SK-N-SH (cell line): ENCODE results near the gene ATCAY. TPM values are rescaled to one million over a fixed set of nuclear protein-coding genes. Genes with fewer than 3 reads are reported as not detected.

Experiments used
- CTCF ChIA-PET: fragments of 300-600, 350-600 bp; formaldehyde crosslinking; extraction: SDS; loops from one replicate; lab custom pipeline; 2021; lab: Yijun Ruan, JAX
- POLR2A ChIA-PET: fragments of 350-600 bp; sonication (Branson Sonifier 250); formaldehyde crosslinking; extraction: SDS; loops from one replicate; lab custom pipeline; 2020; ENCODE audit warnings: antibody characterized with exemption, inconsistent platforms; lab: Yijun Ruan, JAX
- DNase-seq: peaks from one replicate; pipeline ENCODE4 v3.0.0; 2012
- H2AFZ ChIP-seq: fragments of 200-600 bp; sonication (generic); 2 replicates; pipeline ENCODE4 v1.8.1; 2016; ENCODE audit warnings: antibody characterized with exemption, mild to moderate bottlenecking, low read depth
- H3F3A ChIP-seq: fragments of 200-600 bp; sonication (generic); replicated peaks from 2 replicates; pipeline ENCODE3; 2016; ENCODE audit warnings: antibody characterized with exemption, mild to moderate bottlenecking; ENCODE audit not compliant: insufficient read depth
- H3K27ac ChIP-seq, 2 experiments: fragments of 200-500 bp in 1 of 2; fragments of 200-600 bp in 1 of 2; sonication (Bioruptor generic) in 1 of 2; sonication (generic), shearing (Covaris generic) in 1 of 2; 2 replicates each; pipeline versions ENCODE4 v1.5.1 to v1.6.1; 2014 to 2016; ENCODE audit warnings: low read depth in 2 of 2, inconsistent platforms in 1 of 2, low read length in 1 of 2, mild to moderate bottlenecking in 1 of 2, mixed read lengths in 1 of 2
- H3K27me3 ChIP-seq: fragments of 200-600 bp; sonication (generic), shearing (Covaris generic); 2 replicates; pipeline ENCODE4 v1.6.1; 2016; ENCODE audit warnings: mixed run types; ENCODE audit not compliant: insufficient read depth
- H3K36me3 ChIP-seq, 2 experiments: fragments of 200-500 bp in 1 of 2; fragments of 200-600 bp in 1 of 2; sonication (Bioruptor generic) in 1 of 2; sonication (generic) in 1 of 2; replicated peaks in 1 of 2; 2 replicates each; pipeline versions ENCODE3 to v1.5.1; 2014 to 2016; ENCODE audit warnings: low read length in 1 of 2, mild to moderate bottlenecking in 1 of 2; ENCODE audit not compliant: insufficient read depth in 2 of 2, control insufficient read depth in 1 of 2
- H3K4me1 ChIP-seq, 2 experiments: fragments of 200-500 bp in 1 of 2; fragments of 200-600 bp in 1 of 2; sonication (Bioruptor generic) in 1 of 2; sonication (generic), shearing (Covaris generic) in 1 of 2; 2 replicates each; pipeline versions ENCODE4 v1.5.1 to v1.6.1; 2014 to 2016; ENCODE audit warnings: low read depth in 1 of 2, low read length in 1 of 2, mixed run types in 1 of 2; ENCODE audit not compliant: insufficient read depth in 2 of 2, control insufficient read depth in 1 of 2
- H3K4me2 ChIP-seq: fragments of 200-600 bp; sonication (generic), shearing (Covaris generic); 2 replicates; pipeline ENCODE4 v1.6.1; 2017; ENCODE audit warnings: mixed run types
- H3K4me3 ChIP-seq, 2 experiments: fragments of 200-500 bp in 1 of 2; fragments of 200-600 bp in 1 of 2; sonication (Bioruptor generic) in 1 of 2; sonication (generic), shearing (Covaris generic) in 1 of 2; 2 replicates each; pipeline versions ENCODE4 v1.5.1 to v1.8.1; 2014 to 2016; ENCODE audit warnings: low read depth in 2 of 2, inconsistent platforms in 1 of 2, low read length in 1 of 2, mild to moderate bottlenecking in 1 of 2, mixed read lengths in 1 of 2, moderate library complexity in 1 of 2
- H3K79me2 ChIP-seq: fragments of 200-600 bp; sonication (generic); 2 replicates; pipeline ENCODE4 v1.8.1; 2017; ENCODE audit warnings: mild to moderate bottlenecking; ENCODE audit not compliant: insufficient read depth
- H3K9ac ChIP-seq: fragments of 200-600 bp; sonication (generic); 2 replicates; pipeline ENCODE4 v1.6.1; 2017; ENCODE audit warnings: mixed run types
- H3K9me2 ChIP-seq: fragments of 200-600 bp; sonication (generic); 2 replicates; pipeline ENCODE4 v1.6.1; 2017; ENCODE audit warnings: mixed run types
- H3K9me3 ChIP-seq: fragments of 200-600 bp; sonication (generic); 2 replicates; pipeline ENCODE4 v1.6.1; 2017; ENCODE audit warnings: mixed run types, mild to moderate bottlenecking, moderate library complexity
- H4K20me1 ChIP-seq: fragments of 200-600 bp; sonication (generic); 2 replicates; pipeline ENCODE4 v1.6.1; 2017; ENCODE audit warnings: mild to moderate bottlenecking, mixed run types; ENCODE audit not compliant: insufficient read depth
- CTCF ChIP-seq: fragments of 200-600 bp; sonication (generic); IDR thresholded peaks from 2 replicates; pipeline ENCODE4 v1.6.1; 2017; ENCODE audit warnings: antibody characterized with exemption, mild to moderate bottlenecking, moderate library complexity
- EP300 ChIP-seq, 2 experiments: IDR thresholded peaks; 2 replicates each; pipeline versions ENCODE4 v1.4.0 to v1.6.1; 2012; ENCODE audit warnings: borderline replicate concordance in 1 of 2, low read depth in 1 of 2, low read length in 1 of 2
- FOXJ3 ChIP-seq: sonication (generic); formaldehyde crosslinking; IDR thresholded peaks from 2 replicates; pipeline ENCODE4 v1.5.1; 2020; ENCODE audit warnings: mild to moderate bottlenecking, missing genetic modification reagents
- FOXM1 ChIP-seq: IDR thresholded peaks from 2 replicates; pipeline ENCODE4 v1.4.0; 2012; ENCODE audit warnings: low read depth, mild to moderate bottlenecking
- GABPA ChIP-seq: IDR thresholded peaks from 2 replicates; pipeline ENCODE4 v1.4.0; 2012; ENCODE audit warnings: low read depth, mild to moderate bottlenecking
- GATA2 ChIP-seq: sonication (generic); formaldehyde crosslinking; IDR thresholded peaks from 2 replicates; pipeline ENCODE4 v1.5.0; 2020; ENCODE audit warnings: mild to moderate bottlenecking, missing genetic modification reagents
- JUND ChIP-seq: IDR thresholded peaks from 2 replicates; pipeline ENCODE4 v1.4.0; 2012
- MEF2A ChIP-seq: IDR thresholded peaks from 2 replicates; pipeline ENCODE4 v1.4.0; 2012; ENCODE audit warnings: low read depth, borderline replicate concordance
- MXI1 ChIP-seq: IDR thresholded peaks from 2 replicates; pipeline ENCODE4 v1.6.1; 2012; ENCODE audit warnings: mild to moderate bottlenecking, low read depth, low read length, improper control_type of control experiment
- NRF1 ChIP-seq: IDR thresholded peaks from 2 replicates; pipeline ENCODE4 v1.6.1; 2012; ENCODE audit warnings: low read depth, mild to moderate bottlenecking, low read length
- POLR2AphosphoS5 ChIP-seq: IDR thresholded peaks from 2 replicates; pipeline ENCODE4 v1.6.1; 2012; ENCODE audit warnings: low read depth, low read length
- REST ChIP-seq: IDR thresholded peaks from 2 replicates; pipeline ENCODE4 v1.6.1; 2012; ENCODE audit warnings: mild to moderate bottlenecking, low read depth, low read length, moderate library complexity
- RFX5 ChIP-seq: IDR thresholded peaks from 2 replicates; pipeline ENCODE4 v1.6.1; 2012; ENCODE audit warnings: mild to moderate bottlenecking, improper control_type of control experiment, low read length
- TCF12 ChIP-seq: IDR thresholded peaks from 2 replicates; pipeline ENCODE4 v1.4.0; 2012
- YY1 ChIP-seq: IDR thresholded peaks from 2 replicates; pipeline ENCODE4 v1.4.0; 2012; ENCODE audit warnings: low read depth, mild to moderate bottlenecking
- ZBTB33 ChIP-seq: IDR thresholded peaks from 2 replicates; pipeline ENCODE4 v1.4.0; 2012; ENCODE audit warnings: low read depth, borderline replicate concordance
- WGBS: methylation state at CpG from one replicate; pipeline ENCODE4 v1.1.6; 2017; ENCODE audit warnings: low lambda C conversion rate; 5-methylcytosine and 5-hydroxymethylcytosine counted together
- polyA plus RNA-seq, 3 experiments: library from polyadenylated mRNA; depleted of rRNA; stranded (reverse); fragments of >200 nt; gene quantifications; 2 replicates each; pipeline ENCODE4 v1.2.3, GENCODE V29; 2012
- TF ChIP-seq, protein P1 (sequence below): fragments of 150-350 bp; IDR thresholded peaks from 2 replicates; pipeline ENCODE4 v1.6.1; 2017; ENCODE audit warnings: antibody characterized with exemption, low read length, low read depth, borderline replicate concordance
- TF ChIP-seq, protein P2 (sequence below): fragments of 150-350 bp; IDR thresholded peaks from 2 replicates; pipeline ENCODE4 v1.6.1; 2016; ENCODE audit warnings: mild to moderate bottlenecking, low read depth, low read length
- TF ChIP-seq, protein P3 (sequence below): IDR thresholded peaks from 2 replicates; pipeline ENCODE4 v1.4.0; 2012; ENCODE audit warnings: low read depth, borderline replicate concordance
- TF ChIP-seq, protein P4 (sequence below): IDR thresholded peaks from 2 replicates; pipeline ENCODE4; 2012

The ATCAY gene
- polyA plus RNA-seq, 1 of the 3 experiments (the other 2 are of a cell fraction) = 0.84 TPM

DNA sequence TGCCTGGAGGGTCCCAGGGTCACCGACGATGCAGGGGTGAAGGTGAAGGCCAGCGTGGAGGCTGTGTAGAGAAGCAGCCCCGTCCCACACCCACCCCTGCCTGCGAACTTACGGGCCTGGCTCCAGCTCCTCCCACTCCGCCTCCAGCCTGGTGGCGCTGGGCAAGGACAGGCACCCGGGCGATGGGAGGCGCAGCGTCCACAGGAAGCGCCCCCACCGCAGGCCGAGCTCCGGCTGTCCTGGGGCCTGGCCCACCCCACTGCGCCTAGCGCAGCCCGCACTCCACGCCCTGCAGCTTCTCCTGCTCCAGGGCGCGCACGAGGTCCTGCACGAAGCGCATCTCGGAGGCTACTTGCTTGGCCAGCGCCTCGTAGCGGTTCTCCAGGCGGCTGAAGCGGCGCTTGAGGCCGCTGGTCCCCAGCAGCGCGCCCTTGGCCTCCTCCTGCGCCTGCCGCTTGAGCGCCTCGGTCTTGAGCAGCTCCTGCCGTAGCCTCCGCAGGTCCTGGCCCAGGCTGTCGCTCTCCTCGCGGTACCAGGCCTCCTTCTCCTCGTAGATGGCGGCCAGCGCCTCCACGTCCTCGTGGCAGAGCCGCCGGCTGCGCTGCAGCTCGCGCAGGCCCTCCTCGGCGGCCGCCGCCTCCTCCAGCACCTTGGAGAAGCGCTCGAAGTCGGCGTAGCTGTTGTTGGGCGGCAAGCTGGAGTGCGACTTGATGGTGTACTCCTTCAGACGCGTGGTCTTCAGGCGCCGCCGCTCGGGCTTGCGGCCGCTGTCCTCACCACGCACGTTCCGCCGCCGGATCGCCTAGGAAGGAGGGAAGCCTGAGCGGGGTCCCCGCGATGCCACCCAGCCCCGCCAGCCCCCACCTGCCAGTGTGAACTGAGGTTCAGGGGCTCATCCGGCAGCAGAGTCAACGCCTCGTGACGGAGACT lies 78.6 kb downstream of the ATCAY start:
- H4K20me1 ChIP-seq = peaks cover 63% of the 10 kb centered on the region
- H3K4me1 ChIP-seq = no peaks in the 10 kb centered on the region
- no peak overlapping the region for H2AFZ ChIP-seq
- no peaks in the 10 kb centered on the region for H3K9me2 ChIP-seq
- H3K79me2 ChIP-seq = peaks cover 30% of the 10 kb centered on the region; the same call in 1 of the 2 replicates
- no peak overlapping the region for H3K27ac ChIP-seq
- H3K27me3 ChIP-seq = no peaks in the 10 kb centered on the region
- ChIA-PET CTCF (no interaction called here), POLR2A (interaction anchor here (0.8 kb wide), 1 partner anchor 20 kb away, joined by 4 read pairs; no protein-coding TSS in a partner anchor)
- TF ChIP-seq, protein P1, sequence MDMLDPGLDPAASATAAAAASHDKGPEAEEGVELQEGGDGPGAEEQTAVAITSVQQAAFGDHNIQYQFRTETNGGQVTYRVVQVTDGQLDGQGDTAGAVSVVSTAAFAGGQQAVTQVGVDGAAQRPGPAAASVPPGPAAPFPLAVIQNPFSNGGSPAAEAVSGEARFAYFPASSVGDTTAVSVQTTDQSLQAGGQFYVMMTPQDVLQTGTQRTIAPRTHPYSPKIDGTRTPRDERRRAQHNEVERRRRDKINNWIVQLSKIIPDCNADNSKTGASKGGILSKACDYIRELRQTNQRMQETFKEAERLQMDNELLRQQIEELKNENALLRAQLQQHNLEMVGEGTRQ = no peak
- TF ChIP-seq FOXM1 (no peak), MXI1 (no peak), YY1 (no peak), TCF12 (no peak), GATA2 (CRISPR knock-in tag) (no peak), CTCF (no peak), POLR2AphosphoS5 (no peak), EP300 (IDR thresholded peaks at IDR 0.05; ENCODE audit: borderline replicate concordance in 1 of 2, low read depth in 1 of 2, low read length in 1 of 2) (no peak), REST (no peak), MEF2A (no peak), ZBTB33 (no peak), FOXJ3 (no peak), GABPA (no peak), RFX5 (no peak), JUND (no peak), NRF1 (no peak)
- TF ChIP-seq, protein P2, sequence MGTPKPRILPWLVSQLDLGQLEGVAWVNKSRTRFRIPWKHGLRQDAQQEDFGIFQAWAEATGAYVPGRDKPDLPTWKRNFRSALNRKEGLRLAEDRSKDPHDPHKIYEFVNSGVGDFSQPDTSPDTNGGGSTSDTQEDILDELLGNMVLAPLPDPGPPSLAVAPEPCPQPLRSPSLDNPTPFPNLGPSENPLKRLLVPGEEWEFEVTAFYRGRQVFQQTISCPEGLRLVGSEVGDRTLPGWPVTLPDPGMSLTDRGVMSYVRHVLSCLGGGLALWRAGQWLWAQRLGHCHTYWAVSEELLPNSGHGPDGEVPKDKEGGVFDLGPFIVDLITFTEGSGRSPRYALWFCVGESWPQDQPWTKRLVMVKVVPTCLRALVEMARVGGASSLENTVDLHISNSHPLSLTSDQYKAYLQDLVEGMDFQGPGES = no peak
- TF ChIP-seq, protein P3, sequence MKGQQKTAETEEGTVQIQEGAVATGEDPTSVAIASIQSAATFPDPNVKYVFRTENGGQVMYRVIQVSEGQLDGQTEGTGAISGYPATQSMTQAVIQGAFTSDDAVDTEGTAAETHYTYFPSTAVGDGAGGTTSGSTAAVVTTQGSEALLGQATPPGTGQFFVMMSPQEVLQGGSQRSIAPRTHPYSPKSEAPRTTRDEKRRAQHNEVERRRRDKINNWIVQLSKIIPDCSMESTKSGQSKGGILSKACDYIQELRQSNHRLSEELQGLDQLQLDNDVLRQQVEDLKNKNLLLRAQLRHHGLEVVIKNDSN = no peak
- TF ChIP-seq, protein P4, sequence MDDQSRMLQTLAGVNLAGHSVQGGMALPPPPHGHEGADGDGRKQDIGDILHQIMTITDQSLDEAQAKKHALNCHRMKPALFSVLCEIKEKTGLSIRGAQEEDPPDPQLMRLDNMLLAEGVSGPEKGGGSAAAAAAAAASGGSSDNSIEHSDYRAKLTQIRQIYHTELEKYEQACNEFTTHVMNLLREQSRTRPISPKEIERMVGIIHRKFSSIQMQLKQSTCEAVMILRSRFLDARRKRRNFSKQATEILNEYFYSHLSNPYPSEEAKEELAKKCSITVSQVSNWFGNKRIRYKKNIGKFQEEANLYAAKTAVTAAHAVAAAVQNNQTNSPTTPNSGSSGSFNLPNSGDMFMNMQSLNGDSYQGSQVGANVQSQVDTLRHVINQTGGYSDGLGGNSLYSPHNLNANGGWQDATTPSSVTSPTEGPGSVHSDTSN = no peak
- no peak overlapping the region for H3K9ac ChIP-seq
- no peak for DNase-seq
- no peak overlapping the region for H3K4me3 ChIP-seq
- H3K36me3 ChIP-seq = peaks cover 29 to 44% of the 10 kb centered on the region in 2 experiments
- H3K4me2 ChIP-seq = no peak overlapping the region
- 96% methylated on average over 34 of the region's 86 CpGs for WGBS
- no peaks in the 10 kb centered on the region for H3K9me3 ChIP-seq
- peaks cover 10% of the 10 kb centered on the region for H3F3A ChIP-seq
